ENCODE results near the gene WDR59. TPM values are rescaled to one million over a fixed set of nuclear protein-coding genes. Genes with fewer than 3 reads are reported as not detected.

The WDR59 gene
- total RNA-seq, 1 donor, result 14.8 TPM

GRCh38 chr16:74950511-74950910 is 34.4 kb downstream of the WDR59 start:
- no peak for DNase-seq (ENCODE audit: insufficient read length, low spot score, missing footprints)
- H3K4me1 ChIP-seq (ENCODE audit: insufficient read depth, low read length), result no peaks in the 10 kb centered on the region
- no peak overlapping the region for H3K27ac ChIP-seq (ENCODE audit: low read depth, low read length)
- no peak for TF ChIP-seq CTCF (IDR thresholded peaks at IDR 0.05; ENCODE audit: extremely low read depth, low read depth, low read length)
- H3K4me2 ChIP-seq (ENCODE audit: insufficient read depth, low read length), result no peak overlapping the region
- peaks cover 26% of the 10 kb centered on the region for H3K36me3 ChIP-seq (ENCODE audit: insufficient read depth, low read length)
- no peak overlapping the region for H2AFZ ChIP-seq (ENCODE audit: low read length)
- no peaks in the 10 kb centered on the region for H3K27me3 ChIP-seq (ENCODE audit: insufficient read depth, low read length)
- no peak overlapping the region for H3K4me3 ChIP-seq (ENCODE audit: insufficient read depth, low read length)
- H3K79me2 ChIP-seq (ENCODE audit: insufficient read depth, low read length), result no peaks in the 10 kb centered on the region
- H4K20me1 ChIP-seq (ENCODE audit: insufficient read depth, low read length), result peaks cover 7% of the 10 kb centered on the region
- no peaks in the 10 kb centered on the region for H3K9me3 ChIP-seq (ENCODE audit: low read depth, low read length)

GRCh38 chr16:74949309-74949708 is 35.6 kb downstream of the WDR59 start:
- Histone ChIP-seq H3K27ac (ENCODE audit: low read depth, low read length) (no peak overlapping the region), H3K36me3 (ENCODE audit: insufficient read depth, low read length) (peaks cover 22% of the 10 kb centered on the region), H3K79me2 (ENCODE audit: insufficient read depth, low read length) (no peaks in the 10 kb centered on the region), H2AFZ (ENCODE audit: low read length) (no peak overlapping the region), H3K4me2 (ENCODE audit: insufficient read depth, low read length) (no peak overlapping the region), H3K27me3 (ENCODE audit: insufficient read depth, low read length) (no peaks in the 10 kb centered on the region), H3K4me1 (ENCODE audit: insufficient read depth, low read length) (no peaks in the 10 kb centered on the region), H3K4me3 (ENCODE audit: insufficient read depth, low read length) (no peak overlapping the region), H3K9me3 (ENCODE audit: low read depth, low read length) (no peaks in the 10 kb centered on the region), H4K20me1 (ENCODE audit: insufficient read depth, low read length) (peaks cover 10% of the 10 kb centered on the region)
- no peak for TF ChIP-seq CTCF (IDR thresholded peaks at IDR 0.05; ENCODE audit: extremely low read depth, low read depth, low read length)
- no peak for DNase-seq (ENCODE audit: insufficient read length, low spot score, missing footprints)

GRCh38 chr16:74944466-74944865 is 40.5 kb downstream of the WDR59 start:
- Histone ChIP-seq H3K4me3 (ENCODE audit: insufficient read depth, low read length) (no peak overlapping the region), H3K36me3 (ENCODE audit: insufficient read depth, low read length) (peaks cover 34% of the 10 kb centered on the region), H3K79me2 (ENCODE audit: insufficient read depth, low read length) (no peaks in the 10 kb centered on the region), H3K27me3 (ENCODE audit: insufficient read depth, low read length) (no peaks in the 10 kb centered on the region), H3K27ac (ENCODE audit: low read depth, low read length) (no peak overlapping the region), H2AFZ (ENCODE audit: low read length) (no peak overlapping the region), H3K4me2 (ENCODE audit: insufficient read depth, low read length) (no peak overlapping the region), H4K20me1 (ENCODE audit: insufficient read depth, low read length) (peaks cover 22% of the 10 kb centered on the region), H3K4me1 (ENCODE audit: insufficient read depth, low read length) (no peaks in the 10 kb centered on the region), H3K9me3 (ENCODE audit: low read depth, low read length) (no peaks in the 10 kb centered on the region)
- DNase-seq (ENCODE audit: insufficient read length, low spot score, missing footprints), result peak; percentile 55
- no peak for TF ChIP-seq CTCF (IDR thresholded peaks at IDR 0.05; ENCODE audit: extremely low read depth, low read depth, low read length)

- TF ChIP-seq CTCF (IDR thresholded peaks at IDR 0.05; ENCODE audit: extremely low read depth, low read depth, low read length), result no peak
- Histone ChIP-seq H3K27me3 (ENCODE audit: insufficient read depth, low read length) (no peaks in the 10 kb centered on the region), H3K4me3 (ENCODE audit: insufficient read depth, low read length) (no peak overlapping the region), H3K9me3 (ENCODE audit: low read depth, low read length) (no peaks in the 10 kb centered on the region), H3K79me2 (ENCODE audit: insufficient read depth, low read length) (no peaks in the 10 kb centered on the region), H4K20me1 (ENCODE audit: insufficient read depth, low read length) (peaks cover 27% of the 10 kb centered on the region), H3K4me1 (ENCODE audit: insufficient read depth, low read length) (no peaks in the 10 kb centered on the region), H2AFZ (ENCODE audit: low read length) (no peak overlapping the region), H3K4me2 (ENCODE audit: insufficient read depth, low read length) (no peak overlapping the region), H3K36me3 (ENCODE audit: insufficient read depth, low read length) (peaks cover 35% of the 10 kb centered on the region), H3K27ac (ENCODE audit: low read depth, low read length) (no peak overlapping the region)
- peak; percentile 26 for DNase-seq (ENCODE audit: insufficient read length, low spot score, missing footprints)
These were observed 41.7 kb downstream of the WDR59 start for GRCh38 chr16:74942977-74943918.
